GF-D8 (cell line): ENCODE data around the gene ASB5.
"Not testable (repeated sequence)": the region's sequence is repeated elsewhere in the genome, so short reads cannot be mapped to it uniquely, and the experiment has no call there.

ENCODE experiments used
- DNase-seq: peaks from one replicate; lab custom pipeline; 2025; lab: John Stamatoyannopoulos, UW

Gene ASB5, protein sequence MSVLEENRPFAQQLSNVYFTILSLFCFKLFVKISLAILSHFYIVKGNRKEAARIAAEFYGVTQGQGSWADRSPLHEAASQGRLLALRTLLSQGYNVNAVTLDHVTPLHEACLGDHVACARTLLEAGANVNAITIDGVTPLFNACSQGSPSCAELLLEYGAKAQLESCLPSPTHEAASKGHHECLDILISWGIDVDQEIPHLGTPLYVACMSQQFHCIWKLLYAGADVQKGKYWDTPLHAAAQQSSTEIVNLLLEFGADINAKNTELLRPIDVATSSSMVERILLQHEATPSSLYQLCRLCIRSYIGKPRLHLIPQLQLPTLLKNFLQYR

DNA sequence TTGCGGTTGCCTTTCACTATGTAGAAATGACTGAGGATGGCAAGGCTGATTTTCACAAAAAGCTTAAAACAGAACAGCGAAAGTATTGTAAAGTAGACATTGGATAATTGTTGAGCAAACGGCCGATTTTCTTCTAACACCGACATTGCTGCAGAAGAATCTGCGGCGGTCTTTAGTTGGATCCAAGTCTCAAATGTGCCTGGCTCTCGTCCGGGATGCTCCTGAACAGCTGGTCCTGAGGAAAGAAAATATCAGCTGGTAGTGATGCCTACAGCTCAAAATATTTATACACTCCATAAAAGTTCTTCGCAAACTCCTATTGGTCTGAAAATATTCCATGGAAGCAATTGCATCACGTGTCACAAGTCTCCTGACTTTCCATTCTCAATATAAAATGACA, at the start of gene ASB5:
TSS of gene ASB5 (minus strand) at position 260 of the 400 bp plus-strand sequence. CDS start at position 146, 114 bp downstream.
- DNase-seq = no peak

DNA sequence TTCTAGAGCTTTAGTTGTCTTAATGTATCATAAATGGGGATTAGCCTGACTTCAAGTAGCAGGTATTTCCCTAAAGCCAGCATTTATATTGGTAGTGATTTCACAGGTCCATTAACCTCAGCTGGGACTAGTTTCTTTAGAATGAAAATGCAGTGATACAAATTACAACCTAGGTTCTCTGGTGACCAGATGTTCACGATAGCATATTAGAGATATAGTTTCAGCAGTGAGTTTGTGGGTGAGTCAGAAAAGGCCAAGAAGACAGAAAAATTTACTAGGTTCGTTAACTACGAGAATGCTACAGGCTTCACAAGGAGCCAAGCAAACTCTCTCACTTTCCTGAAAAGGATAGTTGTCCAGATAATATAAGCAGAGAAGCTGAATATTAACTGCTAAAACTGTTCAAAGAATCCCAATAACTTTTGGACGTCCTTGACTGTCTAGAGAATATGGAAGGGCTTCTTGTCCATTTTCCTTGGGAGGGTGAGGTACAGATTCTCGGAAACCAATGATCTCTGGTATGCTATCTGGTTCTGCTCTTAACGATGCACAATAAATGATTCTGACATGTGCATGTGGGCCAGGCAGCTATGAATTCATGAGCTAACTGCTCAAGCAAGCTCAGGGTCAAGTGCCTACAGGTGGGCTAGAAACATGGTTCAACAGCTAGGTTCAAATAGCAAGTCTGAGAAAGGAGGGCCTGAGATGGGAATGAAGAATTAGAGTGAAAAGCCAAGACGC, 44.7 kb upstream of the ASB5 start:
- no peak for DNase-seq

DNA sequence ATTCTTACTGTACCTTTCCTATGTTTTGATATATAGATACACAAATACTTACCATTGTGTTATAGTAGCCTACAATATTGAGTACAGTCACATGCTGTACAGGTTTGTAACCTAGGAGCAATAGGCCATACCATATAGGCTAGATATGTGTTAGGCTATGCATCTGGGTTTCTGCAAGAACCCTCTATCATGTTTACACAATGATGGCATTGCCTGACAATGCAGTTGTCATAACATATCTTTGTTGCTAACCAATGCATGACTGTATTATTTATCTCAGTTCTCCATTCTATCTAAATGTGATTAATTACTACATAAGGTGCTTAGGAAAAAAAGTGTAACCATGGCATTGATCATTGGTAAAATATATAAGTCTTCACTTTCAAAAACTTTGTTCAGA, 40.8 kb upstream of the ASB5 start:
- no peak for DNase-seq

DNA sequence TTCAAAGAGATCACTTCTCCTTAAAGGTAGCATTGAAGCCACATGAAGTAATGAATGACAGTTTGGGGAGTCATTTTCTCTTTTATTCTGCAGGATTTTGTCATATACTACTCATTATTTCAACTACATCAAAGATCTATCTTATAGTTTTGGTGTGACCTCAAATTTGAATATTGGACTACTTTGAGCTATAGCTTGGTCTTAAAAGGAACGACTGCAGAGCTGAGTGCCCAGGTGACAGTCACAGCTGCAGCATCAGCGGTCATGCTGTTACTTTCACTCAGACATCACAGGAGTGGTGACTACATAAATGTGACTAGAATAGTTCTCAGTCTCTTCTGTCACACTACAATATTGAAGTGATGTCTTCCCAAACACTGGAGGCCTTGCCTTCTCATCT, 40.0 kb upstream of the ASB5 start:
- DNase-seq = no peak

DNA sequence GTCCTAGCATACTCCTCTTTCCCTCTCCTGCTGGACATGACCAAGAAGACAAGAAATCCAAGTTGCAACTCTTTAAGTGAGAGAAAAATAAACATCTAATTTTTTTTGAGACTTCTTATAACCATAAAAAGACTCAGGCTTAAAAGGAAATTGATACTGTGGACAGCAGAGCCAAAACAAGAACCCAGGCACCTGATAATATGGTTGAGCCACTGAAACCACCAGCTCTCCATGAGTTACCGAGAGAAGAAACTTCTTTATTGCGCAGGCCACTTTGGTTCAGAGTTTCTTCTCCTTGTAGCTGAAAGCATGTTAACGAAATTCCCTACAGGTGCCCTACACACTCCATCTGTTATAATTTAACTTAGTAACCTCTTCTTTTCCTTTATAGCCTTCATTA, 39.4 kb upstream of the ASB5 start:
- no peak for DNase-seq

DNA sequence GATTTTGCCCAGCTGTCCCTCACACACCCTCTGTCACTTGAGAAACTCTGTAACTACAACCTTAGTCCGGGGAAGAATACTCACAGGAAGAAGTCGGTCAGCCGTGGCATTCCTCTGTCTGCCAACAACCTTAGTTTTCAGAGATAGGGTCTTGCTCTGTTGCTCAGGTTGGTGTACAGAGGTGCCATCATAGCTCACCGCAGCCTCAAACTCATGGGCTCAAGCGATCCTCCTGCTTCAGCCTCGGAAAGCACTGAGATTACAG, 38.6 kb upstream of the ASB5 start:
- DNase-seq = no peak

DNA sequence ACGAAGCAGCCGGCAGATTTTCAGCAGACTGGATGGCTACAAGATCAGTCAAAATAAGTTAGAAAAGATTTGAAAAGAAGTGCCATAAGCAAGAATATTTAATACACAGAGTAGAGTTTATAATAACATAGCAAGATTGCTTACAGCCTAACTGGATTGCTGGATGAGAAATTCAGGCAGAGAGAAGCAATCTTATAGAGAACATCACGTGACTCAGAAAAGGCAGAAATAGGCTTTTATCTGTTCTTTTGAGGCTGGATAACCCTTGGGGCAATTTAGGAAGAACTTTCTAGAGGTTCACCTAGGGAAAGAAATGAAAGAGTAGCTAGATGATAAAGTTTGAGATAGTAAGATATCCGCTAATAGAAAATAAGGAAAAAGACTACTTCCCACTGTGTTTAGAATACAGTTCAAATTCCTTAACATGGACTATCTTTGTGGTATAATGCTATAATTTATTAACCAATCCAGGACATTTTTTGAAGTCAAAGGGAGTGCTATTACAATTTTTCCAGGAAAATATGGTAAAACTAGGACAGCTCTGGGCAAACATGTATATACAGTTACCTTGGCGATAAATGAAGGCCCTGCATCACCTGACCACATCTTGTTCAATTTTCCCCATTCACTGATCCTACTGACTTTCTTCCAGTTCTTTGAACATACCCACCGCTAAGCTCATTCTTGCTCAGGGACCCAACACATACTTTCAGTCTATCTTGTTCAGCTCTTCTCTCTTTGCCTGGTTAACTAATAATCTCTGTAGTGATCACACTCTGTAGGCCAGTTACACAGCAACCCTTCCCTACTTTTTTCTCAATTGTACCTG, 38.0 kb upstream of the ASB5 start:
- no peak for DNase-seq

DNA sequence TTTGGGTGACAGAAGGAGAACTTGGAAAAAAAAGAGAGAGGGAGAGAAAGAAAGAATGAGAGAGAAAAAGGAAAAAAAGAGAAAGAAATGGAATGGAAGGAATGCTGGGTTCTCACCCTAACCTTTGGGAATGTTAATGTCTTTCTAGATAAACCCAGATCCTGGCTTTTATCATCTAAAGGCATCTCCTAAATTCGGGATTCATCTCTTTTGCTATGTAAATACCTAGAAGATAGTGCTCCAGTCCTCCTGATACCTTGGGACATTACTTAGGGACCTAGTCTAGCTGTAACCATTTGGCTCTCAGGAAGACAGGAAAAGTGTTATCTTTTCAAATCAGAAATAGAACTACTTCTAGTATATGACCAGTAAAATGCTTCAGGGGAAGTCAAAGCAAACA, 34.9 kb upstream of the ASB5 start:
- DNase-seq = no peak

DNA sequence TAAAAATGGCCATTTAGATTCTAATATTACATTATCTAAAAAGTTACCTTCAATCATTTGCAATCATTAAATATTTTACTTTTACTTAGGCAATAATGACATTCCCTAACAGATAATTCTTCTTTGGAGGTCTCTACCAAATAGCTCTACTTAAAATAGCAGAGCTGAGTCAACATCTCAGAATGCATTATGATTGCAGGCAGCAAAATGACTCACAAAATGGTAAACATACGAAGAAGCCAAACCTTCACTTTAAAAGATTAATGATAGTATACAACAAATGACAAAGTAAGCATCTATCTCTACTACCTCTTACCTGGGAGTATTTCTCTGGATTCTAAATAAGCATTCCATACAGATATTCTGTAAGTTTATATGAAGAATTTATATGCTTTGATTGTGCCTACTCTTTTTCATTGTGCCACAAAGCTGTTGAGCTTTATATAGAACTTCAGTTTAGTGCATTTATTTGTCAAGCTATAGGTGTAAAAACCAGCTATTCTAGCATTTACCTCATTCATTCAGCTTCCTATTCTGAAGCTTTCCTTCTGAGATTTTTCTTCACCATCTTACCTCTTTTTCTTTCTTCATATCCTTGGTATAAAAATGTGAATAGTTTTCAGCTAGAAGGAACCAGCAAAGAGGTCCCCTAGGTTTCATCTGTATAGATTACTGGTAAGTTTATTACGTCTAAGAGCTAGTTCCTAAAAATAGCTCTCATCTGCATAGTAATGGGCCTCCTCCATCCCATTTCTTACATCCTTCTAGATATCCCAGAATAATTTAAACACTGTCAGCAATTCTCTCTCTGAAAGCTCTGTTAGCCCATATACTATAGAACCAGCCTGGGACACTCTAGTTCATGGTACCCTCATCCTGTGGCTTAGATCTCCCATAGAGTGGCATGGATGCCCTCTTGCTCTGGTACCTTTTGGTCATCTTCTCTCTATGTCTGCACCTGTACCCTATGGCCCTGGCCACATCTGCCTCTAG, 33.6 kb upstream of the ASB5 start:
- DNase-seq = no peak

DNA sequence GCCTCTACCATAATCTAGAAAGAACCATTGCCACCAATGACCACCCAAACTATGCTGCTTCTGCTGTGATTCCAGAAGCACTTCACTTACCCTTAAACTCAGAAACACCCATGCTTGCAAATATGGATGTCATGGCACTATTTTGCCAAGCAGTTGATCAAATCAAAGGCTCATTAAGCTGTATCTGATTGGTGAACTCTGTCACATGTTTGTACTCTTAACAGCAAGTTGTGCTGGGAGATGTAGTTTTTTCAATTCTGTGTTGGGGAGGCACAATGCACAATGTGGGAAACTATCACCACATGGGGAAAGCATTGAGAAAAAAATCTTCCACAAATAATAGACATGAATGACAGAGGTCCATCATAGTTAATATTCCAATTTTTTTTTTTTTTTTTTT, 31.5 kb upstream of the ASB5 start:
- DNase-seq = no peak

DNA sequence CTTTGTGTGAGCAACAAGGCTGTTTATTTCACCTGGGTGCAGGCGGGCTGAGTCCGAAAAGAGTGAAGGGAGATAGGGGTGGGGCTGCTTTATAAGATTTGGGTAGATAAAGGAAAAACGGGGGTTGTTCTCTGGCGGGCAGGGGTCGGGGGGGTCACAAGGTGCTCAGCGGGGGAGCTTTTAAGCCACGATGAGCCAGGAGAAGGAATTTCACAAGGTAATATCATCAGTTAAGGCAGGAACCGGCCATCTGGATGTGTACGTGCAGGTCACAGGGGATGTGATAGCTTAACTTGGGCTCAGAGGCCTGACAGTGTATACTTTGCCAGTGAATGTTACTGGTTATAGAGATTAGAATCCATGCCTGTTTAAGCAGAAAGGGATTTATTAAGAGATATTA, 31.0 kb upstream of the ASB5 start:
- no peak for DNase-seq

DNA sequence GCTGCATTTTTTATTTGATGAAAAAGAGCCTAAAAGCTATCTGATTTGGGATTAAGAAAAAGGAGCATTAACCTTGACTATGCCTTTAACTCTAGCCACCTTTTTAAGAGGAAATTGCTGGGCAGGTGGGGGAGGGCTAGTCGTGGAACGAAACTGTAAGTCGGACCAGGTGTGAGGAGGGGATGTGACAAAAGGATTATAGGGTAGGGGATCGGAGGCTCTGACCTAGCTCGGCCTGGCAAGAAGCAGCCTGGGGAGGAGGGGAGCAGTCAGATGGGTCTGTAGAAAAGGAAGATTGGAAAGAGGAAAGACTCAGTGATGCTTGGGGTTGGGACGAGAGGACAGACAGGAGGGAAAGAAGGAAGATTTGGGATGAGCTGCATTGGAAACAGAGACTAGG, 29.6 kb upstream of the ASB5 start:
- DNase-seq = no peak

DNA sequence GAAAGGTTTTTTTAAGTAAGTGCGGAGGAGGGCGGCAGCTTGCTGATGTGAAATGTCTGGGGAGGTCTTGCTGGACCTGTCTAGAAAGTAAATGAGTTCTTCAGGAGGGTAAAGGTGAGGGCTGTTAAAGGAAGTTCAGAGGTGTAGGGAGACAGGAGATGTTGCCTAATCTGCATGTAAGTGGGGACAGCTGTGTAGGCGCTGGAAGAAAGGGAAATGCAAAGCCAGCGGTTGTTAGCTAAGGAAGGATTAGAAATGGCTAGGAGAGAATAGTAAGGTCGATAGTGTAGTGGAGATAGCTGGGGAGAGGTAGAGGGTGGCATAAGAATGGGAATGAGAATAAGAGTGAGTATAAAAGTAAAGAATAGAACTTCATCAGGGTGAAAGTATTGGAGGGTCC, 26.9 kb upstream of the ASB5 start:
- not testable (repeated sequence) for DNase-seq

DNA sequence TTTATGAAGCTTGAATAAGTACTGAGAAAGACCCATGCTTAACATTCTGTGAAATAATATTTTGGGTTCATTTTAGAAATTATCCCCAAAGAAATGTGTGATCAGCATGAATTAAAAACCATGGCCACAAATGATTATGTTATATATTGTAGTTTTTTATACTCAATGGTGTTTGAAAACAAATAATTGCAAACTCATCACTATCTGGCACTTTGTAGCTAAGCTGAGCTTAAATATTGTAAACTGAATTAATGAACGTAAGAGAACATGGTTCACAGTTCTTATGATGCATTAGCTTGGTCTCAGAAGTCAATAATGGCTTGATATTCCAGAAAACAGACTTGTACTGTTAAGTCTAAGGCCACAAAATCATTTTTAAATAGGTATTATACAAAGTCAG, 24.6 kb upstream of the ASB5 start:
- no peak for DNase-seq

DNA sequence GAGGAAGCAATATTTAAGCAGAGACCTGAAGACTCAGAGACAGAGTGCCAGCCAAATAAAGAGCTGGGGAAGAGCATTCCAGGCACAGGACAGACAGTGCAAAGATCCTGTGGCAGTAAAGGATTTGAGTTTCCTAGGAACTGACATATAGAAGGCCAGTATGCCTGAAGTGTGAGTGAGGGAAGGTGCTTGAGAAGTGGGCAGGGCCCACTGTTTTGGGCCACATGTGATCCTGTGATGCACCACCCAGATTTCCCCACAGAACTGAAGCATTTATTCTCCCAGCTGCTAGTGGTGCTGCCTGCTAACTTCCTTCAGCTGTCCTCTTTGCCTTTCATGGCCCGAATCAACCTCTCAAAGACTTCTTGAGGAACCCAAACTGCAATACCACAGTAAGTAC, 23.9 kb upstream of the ASB5 start:
- no peak for DNase-seq

DNA sequence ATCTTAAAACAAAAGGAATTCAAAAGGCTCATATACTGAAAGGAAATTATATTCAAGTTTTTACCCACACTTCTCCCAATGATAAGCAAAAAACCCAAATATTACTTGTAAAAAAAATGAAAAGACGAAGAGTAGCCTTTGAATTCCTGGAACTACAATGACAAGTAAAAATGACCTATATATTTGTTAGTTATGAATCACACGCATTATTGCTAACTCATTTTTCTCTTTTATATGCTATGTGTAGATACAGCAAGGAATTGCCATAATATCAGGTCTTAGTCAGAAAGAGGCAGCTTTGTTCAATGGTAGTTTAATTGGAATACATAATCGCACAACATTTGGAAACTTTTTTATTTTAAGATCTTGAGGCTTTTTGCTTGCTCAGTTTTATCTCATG, 22.7 kb upstream of the ASB5 start:
- DNase-seq = no peak

DNA sequence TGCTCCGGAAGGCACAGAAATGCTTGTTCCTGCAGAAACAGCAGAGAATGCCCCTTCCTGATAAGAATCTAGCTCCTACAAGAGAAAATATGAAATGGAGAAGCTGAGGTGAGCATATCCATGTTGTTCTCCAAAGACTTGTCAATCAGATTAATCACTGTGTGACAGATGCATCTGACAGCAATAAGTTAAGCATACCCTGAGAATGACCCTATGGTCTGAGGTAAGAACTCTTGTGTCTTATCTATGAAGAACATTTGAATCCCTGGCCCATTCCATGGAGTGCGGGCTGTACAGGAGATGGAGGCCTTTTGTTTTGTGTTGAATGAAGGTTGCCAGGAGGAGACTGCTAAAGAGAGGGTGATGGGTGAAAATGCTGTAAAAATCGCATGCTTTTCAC, 21.5 kb upstream of the ASB5 start:
- DNase-seq = no peak

DNA sequence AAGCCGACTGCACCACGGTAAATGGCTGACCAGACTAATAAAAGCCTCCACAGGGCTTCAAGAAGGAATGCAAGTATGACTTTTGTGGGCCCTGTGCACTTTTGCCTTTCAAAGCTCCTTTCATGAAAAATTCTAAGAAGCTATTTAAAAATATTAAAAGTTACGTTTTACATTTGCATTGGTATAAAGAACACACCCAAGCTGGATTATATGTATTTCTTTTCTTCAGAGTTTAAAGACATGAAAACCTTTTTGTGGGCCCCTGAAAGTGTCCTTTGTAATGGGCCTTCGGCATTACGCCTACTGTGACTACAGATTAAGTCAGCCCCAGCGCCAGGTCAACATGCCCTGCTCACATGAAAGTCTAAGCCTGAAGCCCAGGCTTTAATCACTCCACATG, 20.5 kb upstream of the ASB5 start:
- no peak for DNase-seq

DNA sequence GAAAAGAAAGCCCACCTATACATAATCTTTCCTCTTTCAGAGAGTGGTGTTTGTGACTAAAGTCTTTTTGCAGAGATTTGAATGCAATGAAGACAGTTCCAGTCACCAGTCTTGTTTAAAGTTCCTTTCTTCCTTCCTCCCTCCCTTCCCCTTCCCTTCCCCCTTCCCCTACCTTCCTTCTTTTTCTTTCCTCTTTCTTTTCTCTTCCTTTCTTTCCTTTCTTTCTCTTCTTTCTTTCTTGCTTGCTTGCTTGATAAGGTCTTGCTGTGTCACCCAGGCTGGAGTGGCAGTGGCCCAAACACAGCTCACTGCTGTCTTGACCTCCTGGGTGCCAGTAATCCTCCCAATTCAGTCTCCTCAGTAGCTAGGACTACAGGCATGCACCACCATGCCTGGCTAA, 19.0 kb upstream of the ASB5 start:
- no peak for DNase-seq

DNA sequence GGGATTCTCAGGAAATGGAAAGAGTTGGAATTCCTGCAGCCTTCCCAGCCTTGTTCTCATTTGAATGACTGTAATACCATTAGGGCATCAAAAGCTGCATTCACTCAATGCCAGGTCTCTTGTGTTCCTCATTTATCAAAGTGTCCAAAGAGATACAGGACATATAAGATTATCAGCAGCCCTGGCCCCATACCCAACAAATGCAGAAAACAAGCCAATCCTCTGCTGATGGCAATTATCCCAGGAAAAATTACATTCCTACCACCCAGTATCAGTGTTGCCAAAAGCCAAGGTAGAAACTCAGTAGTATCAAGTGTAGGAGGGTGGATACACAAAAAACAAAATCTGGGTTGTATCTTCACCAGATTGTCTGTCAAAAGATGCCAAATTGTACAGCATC, 18.5 kb upstream of the ASB5 start:
- no peak for DNase-seq

DNA sequence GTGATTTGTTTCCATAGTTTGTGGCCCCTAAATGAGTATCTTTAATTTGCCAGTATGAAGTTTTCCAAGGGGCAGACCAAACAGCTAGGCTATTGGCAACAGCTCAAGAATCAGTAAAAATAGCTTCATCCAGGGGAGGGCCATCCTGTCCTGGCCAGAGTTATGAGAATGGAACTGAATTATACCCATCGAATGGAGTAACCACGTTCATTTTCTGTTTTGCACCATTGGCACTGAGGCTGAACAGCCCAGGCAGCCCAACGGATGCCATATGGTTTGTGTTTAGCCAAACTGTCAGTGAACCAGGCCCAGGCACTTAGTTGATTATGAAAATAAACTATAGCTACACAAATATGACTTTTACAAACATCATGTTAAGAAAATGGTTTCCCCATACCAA, 17.7 kb upstream of the ASB5 start:
- DNase-seq = no peak

DNA sequence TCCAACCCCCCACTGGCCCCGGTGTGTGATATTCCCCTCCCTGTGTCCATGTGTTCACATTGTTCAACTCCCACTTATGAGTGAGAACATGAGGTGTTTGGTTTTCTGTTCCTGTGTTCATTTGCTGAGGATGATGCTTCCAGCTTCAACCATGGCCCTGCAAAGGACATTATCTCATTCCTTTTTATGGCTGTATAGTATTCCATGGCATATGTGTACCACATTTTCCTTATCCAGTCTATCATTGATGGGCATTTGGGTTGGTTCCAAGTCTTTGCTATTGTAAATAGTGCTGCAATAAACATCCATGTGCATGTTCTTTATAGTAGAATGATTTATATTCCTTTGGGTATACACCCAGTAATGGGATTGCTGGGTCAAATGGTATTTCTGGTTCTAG, 10.5 kb upstream of the ASB5 start:
- DNase-seq = not testable (repeated sequence)
